ENCODE measurements around the gene TCEAL7.

Gene TCEAL7

DNA sequence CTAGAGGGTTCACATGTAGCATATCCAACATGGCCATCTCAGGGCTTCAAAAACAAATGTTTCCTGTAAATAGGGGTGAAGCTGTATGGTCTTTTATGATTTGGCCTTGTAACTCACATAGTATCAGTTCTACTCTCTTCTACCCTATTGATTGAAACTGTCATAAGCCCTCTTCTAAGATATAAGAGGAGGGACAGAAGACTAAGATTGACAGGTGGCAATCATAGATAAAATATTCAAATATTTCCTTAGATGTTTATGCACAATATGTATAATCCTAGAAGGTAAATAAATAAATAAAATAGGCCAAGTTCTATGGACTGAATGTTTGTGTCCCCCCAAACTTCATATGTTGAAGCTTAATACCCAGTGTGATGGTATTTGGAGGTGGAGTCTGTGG is 39.4 kb downstream of the TCEAL7 start:
- no peak for DNase-seq

DNA sequence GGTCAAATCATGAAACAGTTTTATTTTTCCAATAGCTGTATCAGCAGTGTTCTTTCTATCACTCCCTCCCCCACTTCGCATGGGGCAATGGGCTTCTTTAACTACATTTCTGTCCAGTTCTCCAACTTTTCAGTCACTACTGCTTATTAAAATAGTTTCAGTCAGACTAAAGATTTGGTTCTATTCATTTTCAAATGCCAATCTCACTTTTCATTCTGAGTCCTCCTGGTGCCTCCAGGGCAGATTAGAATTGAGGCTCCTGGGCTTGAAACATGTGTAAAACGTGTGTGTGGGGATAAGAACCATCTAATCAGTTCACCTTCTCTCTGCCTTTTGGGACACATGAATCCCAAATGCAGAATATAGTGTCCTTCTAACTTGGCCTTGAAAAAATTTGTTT is 42.8 kb downstream of the TCEAL7 start:
- no peak for DNase-seq

DNA sequence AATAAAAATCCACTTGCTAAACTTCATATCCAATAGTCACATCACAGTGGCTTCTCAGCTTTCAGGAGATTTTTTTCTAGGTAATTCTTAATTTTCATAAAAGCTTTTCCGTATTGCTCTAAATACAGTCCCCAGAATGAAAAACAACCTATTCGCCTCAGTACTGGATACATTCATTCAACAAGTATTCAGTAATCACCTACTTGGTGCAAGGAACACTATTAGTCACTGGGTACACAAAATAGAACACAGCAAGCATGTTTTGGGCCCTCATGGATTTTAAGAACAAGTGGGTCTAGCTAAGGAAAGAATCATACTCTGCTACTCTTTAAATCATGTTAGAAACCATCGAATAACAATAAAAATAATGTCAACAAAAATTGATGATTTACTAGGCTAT is 43.5 kb downstream of the TCEAL7 start:
- no peak for DNase-seq

DNA sequence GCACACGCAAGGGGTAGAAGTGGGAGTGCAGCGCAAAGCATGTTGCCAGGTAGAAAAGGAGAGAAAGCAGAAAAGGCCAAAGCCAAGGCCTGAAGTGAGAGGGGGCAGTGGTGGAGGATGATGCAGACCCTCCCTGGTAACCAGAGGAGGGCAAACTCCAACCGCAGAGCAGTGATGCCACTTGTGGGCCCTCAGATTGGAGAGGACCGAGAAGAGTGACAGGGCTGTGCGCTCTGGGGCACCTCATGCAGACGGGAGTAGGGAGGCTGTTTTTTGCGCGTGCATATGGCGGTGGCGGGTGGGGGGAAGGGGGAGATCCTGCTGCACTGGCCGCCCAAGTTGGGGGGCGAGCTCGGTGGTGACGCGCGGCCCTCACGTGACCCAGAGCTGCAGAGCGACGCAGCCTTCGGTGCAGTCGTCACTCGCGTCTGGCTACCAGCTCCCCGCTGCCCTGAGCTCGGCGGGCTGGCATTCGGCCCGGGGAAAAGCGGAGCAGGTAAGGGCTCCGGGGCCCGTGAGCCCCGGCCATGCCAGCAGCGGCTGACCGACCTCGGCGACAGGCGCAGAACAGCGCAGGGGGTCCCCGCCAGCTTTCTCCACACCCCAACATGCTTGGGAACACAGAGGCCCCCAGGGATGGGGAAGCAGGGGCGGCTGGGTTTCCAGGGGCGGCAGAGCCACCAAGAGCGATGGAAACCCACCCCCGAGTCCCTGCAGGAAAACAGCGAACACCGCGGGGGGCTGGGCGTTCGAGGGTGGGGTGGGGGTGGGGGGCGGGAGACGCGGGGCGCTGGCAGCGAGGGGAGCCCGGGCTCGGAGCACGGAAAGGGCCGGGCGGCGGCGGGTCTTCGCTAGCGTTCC is 46.3 kb downstream of the TCEAL7 start, which contains the start of gene BEX3:
Gene BEX3, plus strand, starts transcription at position 421 of the 861 bp plus-strand sequence. CDS start 984 bp downstream, outside the sequence.
- DNase-seq, result peak in 1 of 3 donors; percentile 28

DNA sequence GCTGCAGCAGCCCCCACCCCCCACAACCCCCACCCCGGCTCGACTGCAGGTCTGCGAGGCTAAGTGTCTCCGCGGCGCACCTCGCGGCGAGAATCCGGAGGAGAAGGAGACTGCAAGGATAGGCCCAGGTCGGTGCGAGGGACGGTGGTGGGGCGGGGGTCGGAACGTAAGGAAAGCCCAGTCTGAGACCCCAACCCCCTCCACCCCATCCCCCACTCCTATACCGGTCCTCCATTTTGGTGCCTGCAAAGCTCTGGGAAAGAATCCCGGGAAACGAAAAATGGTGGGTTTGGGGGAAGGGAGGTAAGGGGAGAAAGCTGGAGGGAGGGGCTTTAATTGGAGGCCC is 46.9 kb downstream of the TCEAL7 start:
- no peak for DNase-seq

DNA sequence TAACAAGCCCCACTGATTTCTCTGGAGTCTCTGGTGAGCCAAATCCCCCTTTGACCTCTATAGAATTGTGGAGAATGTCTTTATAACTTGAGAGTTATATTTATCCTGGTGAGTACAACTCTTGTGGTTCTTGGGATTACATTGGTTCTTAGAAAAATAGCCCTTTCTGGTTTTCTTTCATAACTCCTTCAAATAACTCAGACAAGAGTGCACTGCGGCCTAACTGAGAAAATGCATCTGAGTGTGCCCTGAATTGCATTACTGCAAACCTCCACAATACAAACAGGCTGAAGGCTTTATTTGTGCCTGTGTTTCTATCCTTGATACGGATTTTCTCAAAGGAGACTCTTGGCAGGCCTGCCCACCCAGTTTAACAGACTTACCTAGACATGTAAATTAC is 49.0 kb downstream of the TCEAL7 start:
- DNase-seq, result no peak

Data from suppressor macrophage treated with lipopolysaccharide for 1 hour (primary cell).